Hepatocyte (in vitro differentiated cells): Measurements from ENCODE around the gene MGAT5.

ENCODE experiments used
- CTCF ChIP-seq: fragments of 200-600 bp; sonication (generic); IDR thresholded peaks from 2 replicates; pipeline ENCODE4 v1.5.1; 2016; ENCODE audit warnings: antibody characterized with exemption, mild to moderate bottlenecking; ENCODE audit not compliant: poor library complexity
- EZH2 ChIP-seq: fragments of 200-600 bp; sonication (generic); IDR thresholded peaks from 2 replicates; pipeline ENCODE4 v1.6.1; 2016; ENCODE audit warnings: antibody characterized with exemption, mild to moderate bottlenecking, borderline replicate concordance

GRCh38 chr2:134314202-134314601 is 60.3 kb downstream of the MGAT5 start:
- TF ChIP-seq CTCF (no peak), EZH2 (no peak)
